K562 (cell line): ENCODE data around the gene VPREB1. TPM values are rescaled to one million over a fixed set of nuclear protein-coding genes. Genes with fewer than 3 reads are reported as not detected.

Source experiments
- ETS1 ChIP-seq: conservative IDR thresholded peaks from 2 replicates; pipeline ENCODE4 v1.6.1; 2011; ENCODE audit warnings: low read depth, mild to moderate bottlenecking, low read length; ENCODE audit not compliant: control insufficient read depth
- FOSL1 ChIP-seq: fragments of 200-800 bp; sonication (Bioruptor generic); conservative IDR thresholded peaks from 2 replicates; pipeline ENCODE4 v1.6.1; 2016; ENCODE audit warnings: missing genetic modification characterization, missing compliant biosample characterization
- FOXA1 ChIP-seq: fragments of 450-650 bp; IDR thresholded peaks from 2 replicates; pipeline ENCODE4 v1.6.1; 2016; ENCODE audit warnings: mild to moderate bottlenecking, borderline replicate concordance
- HIVEP1 ChIP-seq: fragments of 250-450 bp; sonication (Bioruptor Pico); IDR thresholded peaks from 2 replicates; pipeline ENCODE4 v1.4.0; 2020; ENCODE audit warnings: mild to moderate bottlenecking
- HNRNPH1 ChIP-seq: fragments of 200-400 bp; formaldehyde crosslinking; optimal IDR thresholded peaks from 2 replicates; pipeline ENCODE3; 2017; ENCODE audit warnings: low read depth, mild to moderate bottlenecking, low read length, moderate library complexity
- HOMEZ ChIP-seq: fragments of 250-450 bp; sonication (Bioruptor Pico); IDR thresholded peaks from 2 replicates; pipeline ENCODE4 v1.4.0; 2020; ENCODE audit warnings: mild to moderate bottlenecking, moderate library complexity
- PTTG1 ChIP-seq: fragments of 450-650 bp; IDR thresholded peaks from 2 replicates; pipeline ENCODE4 v1.6.1; 2016; ENCODE audit warnings: low read depth, mild to moderate bottlenecking, missing genetic modification characterization, missing compliant biosample characterization
- RREB1 ChIP-seq: fragments of 250-450 bp; sonication (Bioruptor Pico); IDR thresholded peaks from 2 replicates; pipeline ENCODE4 v1.4.0; 2020
- STAT5A ChIP-seq: IDR thresholded peaks from 2 replicates; pipeline ENCODE4 v1.6.1; 2012; ENCODE audit warnings: low read length, inconsistent platforms, borderline replicate concordance
- ZNF140 ChIP-seq: fragments of 250-450 bp; sonication (Bioruptor Pico); IDR thresholded peaks from 2 replicates; pipeline ENCODE4 v1.8.0; 2021; ENCODE audit warnings: moderate library complexity, mild to moderate bottlenecking, inconsistent platforms
- ZNF277 ChIP-seq: fragments of 250-450 bp; sonication (Bioruptor Pico); IDR thresholded peaks from 2 replicates; pipeline ENCODE4 v1.8.0; 2022; ENCODE audit warnings: inconsistent platforms, mild to moderate bottlenecking, moderate library complexity, borderline replicate concordance
- ZNF280B ChIP-seq: fragments of 250-450 bp; sonication (Bioruptor Pico); IDR thresholded peaks from 2 replicates; pipeline ENCODE4 v1.5.1; 2021; ENCODE audit warnings: mild to moderate bottlenecking
- ZNF780A ChIP-seq: fragments of 250-450 bp; sonication (Bioruptor Pico); IDR thresholded peaks from 2 replicates; pipeline ENCODE4 v1.5.0; 2021; ENCODE audit warnings: mild to moderate bottlenecking
- polyA plus RNA-seq, 8 experiments: library from polyadenylated mRNA; depleted of rRNA in 4 of 8; stranded (reverse) in 5 of 8; unstranded in 3 of 8; fragments of >200 nt; fragmentation: Nextera tagmentation in 2 of 8; fragmentation: Illumina TruSeq in 1 of 8; extraction: Ambion mirVana in 2 of 8; extraction: Trizol in 1 of 8; gene quantifications; 2 replicates each; pipeline versions ENCODE4 v1.2.1 to v1.2.3, GENCODE V29; 2011 to 2014; ENCODE audit warnings: inconsistent platforms in 1 of 8, missing spikeins in 1 of 8
- total RNA-seq, 7 experiments: library from RNA; depleted of rRNA in 6 of 7; stranded (reverse); fragments of >200 nt in 6 of 7; fragmentation: Illumina TruSeq in 2 of 7; extraction: Trizol in 2 of 7; gene quantifications; 2 replicates each; pipeline versions ENCODE4 v1.2.1 to v1.2.3, GENCODE V29; 2011 to 2021; ENCODE audit warnings: low replicate concordance in 1 of 7

Gene VPREB1
- total and polyA plus RNA-seq, 9 of the 15 experiments (the other 6 are each of a cell fraction or from before 2014, with no cell fraction given): not detected

- no peak for TF ChIP-seq ZNF280B (CRISPR knock-in tag)
- TF ChIP-seq RREB1 (CRISPR knock-in tag): 0 out of 2 replicates have a peak, but pooled peaks have one; percentile 17
- no peak for TF ChIP-seq PTTG1 (tag)
- no peak for TF ChIP-seq ZNF780A
- no peak for TF ChIP-seq FOSL1 (tag)
- TF ChIP-seq STAT5A: no peak
- peak; percentile 71 for TF ChIP-seq ZNF277 (CRISPR knock-in tag)
- TF ChIP-seq HOMEZ (CRISPR knock-in tag): peak; percentile 32; the same call in 1 of the 2 replicates
- TF ChIP-seq HNRNPH1: no peak
- no peak for TF ChIP-seq ETS1
- peak; percentile 49; the same call in 1 of the 2 replicates for TF ChIP-seq ZNF140 (CRISPR knock-in tag)
- TF ChIP-seq HIVEP1 (CRISPR knock-in tag): 0 out of 2 replicates have a peak, but pooled peaks have one; percentile 34
- 0 out of 2 replicates have a peak, but pooled peaks have one; percentile 11 for TF ChIP-seq FOXA1
Observed at GRCh38 chr22:22196833-22197477, 47.6 kb upstream of the VPREB1 start (continued).
